ENCODE data around the gene ANXA2.
"Not testable (repeated sequence)": the region's sequence is repeated elsewhere in the genome, so short reads cannot be mapped to it uniquely, and the experiment has no call there.

Gene ANXA2

DNA sequence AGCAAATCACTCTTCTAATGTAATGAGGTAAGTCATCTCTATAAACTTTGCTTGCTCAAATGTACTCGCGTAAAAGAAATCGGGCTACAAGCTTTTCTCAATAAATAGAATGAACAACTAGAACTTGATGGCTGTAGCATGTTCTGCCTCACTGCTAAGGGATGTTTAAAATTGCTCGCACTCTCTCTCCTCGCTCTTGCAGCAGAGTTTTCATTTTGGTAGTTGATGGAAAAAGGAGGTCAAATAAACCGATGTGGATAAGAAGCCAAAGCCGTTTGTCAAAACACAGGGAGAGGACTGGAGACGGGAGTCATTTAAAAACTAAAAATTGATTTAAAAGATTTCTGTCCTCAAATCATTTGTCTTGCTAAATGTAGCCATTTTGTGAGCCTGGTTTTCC, 53.3 kb downstream of the ANXA2 start:
- TF ChIP-seq, protein P1, sequence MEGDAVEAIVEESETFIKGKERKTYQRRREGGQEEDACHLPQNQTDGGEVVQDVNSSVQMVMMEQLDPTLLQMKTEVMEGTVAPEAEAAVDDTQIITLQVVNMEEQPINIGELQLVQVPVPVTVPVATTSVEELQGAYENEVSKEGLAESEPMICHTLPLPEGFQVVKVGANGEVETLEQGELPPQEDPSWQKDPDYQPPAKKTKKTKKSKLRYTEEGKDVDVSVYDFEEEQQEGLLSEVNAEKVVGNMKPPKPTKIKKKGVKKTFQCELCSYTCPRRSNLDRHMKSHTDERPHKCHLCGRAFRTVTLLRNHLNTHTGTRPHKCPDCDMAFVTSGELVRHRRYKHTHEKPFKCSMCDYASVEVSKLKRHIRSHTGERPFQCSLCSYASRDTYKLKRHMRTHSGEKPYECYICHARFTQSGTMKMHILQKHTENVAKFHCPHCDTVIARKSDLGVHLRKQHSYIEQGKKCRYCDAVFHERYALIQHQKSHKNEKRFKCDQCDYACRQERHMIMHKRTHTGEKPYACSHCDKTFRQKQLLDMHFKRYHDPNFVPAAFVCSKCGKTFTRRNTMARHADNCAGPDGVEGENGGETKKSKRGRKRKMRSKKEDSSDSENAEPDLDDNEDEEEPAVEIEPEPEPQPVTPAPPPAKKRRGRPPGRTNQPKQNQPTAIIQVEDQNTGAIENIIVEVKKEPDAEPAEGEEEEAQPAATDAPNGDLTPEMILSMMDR (IDR thresholded peaks at IDR 0.05; ENCODE audit: borderline replicate concordance, control extremely low read depth, extremely low read depth, insufficient read depth, missing control alignments) = no peak
- DNase-seq (ENCODE audit: low spot score) = no peak
- in situ Hi-C loops (cut with MboI; ENCODE audit: low sequenced_read_pairs, unreplicated experiment) = no loop called here

DNA sequence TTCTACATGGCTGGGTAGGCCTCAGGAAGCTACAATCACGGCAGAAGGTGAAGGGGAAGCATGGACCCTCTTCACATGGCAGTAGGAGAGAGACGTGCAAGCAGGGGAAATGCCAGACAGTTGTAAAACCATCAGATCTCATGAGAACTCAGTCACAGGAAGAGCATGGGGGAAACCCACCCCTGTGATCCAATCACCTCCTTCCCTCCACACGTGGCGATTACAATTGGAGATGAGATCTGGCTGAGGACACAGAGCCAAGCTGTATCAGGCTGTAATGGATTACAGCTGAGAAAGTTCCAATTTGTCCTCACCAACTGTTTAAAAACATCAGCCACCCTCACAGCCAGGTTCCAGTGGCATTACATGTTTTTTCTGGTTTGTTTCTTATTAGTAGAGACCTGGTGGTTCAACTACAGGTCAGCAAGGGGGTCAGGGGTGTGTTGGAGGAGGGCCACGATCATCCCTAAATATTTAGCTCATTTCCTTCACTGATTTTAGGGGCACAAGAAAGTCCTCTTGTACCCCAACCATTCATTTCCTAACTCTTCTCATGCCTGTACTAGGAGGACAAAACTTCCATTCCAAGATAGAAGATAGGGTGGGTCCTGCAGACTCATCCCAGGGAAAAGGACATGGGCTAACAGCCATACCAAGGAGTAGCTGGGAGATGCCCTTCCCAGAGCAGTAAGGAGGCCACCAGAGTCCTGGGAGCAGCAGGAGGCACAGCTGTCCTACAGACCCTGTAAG, 54.4 kb downstream of the ANXA2 start:
- DNase-seq (ENCODE audit: low spot score) = no peak
- TF ChIP-seq, protein P1 (IDR thresholded peaks at IDR 0.05; ENCODE audit: borderline replicate concordance, control extremely low read depth, extremely low read depth, insufficient read depth, missing control alignments) = no peak
- in situ Hi-C loops (cut with MboI; ENCODE audit: low sequenced_read_pairs, unreplicated experiment) = no loop called here

DNA sequence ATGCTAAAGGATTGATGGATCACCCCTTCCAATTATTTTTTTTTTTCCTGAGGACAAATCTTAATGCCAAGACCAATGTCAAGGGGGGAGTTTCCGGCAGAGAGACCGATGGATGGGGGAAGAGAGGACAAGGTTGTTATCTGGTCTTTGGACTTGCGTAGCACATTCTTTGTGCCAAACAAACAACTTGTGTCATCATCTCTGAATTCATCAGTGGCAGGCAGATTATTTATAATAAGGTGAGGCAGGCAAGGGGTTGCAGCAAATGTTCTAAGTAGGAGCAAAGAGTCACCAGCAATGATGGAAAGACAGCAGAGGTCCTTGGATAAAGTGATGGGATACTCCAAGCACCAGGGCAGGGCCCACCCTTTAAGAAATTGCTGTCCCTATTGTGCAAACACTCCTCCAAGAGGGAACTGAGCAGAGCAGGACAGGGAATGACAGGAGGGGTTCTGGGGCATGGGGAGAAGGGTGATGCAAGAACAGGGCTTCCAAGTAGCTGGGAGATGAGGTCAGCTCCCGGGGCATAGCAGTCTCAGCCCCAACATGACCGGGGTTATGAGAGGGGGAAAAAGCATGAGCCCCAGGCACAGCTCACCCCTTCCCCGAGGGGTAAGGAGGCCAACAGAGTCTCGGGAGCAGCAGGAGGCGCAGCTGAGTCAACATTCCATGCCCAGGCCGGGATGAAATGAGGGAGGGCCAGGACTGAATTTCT, 57.4 kb downstream of the ANXA2 start:
- in situ Hi-C loops (cut with MboI; ENCODE audit: low sequenced_read_pairs, unreplicated experiment) = no loop called here
- no peak for DNase-seq (ENCODE audit: low spot score)
- TF ChIP-seq, protein P1 (IDR thresholded peaks at IDR 0.05; ENCODE audit: borderline replicate concordance, control extremely low read depth, extremely low read depth, insufficient read depth, missing control alignments) = no peak

DNA sequence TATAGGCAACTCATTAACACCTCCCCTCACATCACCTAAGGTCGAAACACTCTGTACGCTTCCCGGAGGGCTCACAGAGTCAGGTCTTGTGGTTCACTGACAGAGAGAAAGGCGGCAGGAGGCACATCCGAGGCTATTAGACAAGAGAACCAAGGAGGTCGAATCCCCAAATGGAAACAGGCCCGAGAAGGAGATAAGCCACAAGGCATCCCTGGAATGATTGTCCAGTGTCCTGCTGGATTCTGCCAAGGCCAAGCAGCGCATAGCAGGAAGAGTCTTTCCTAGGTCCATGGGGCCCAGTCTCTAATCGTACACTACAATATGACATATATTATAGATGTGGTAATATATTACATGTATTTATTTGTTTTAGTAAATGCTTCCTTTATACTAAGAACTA, 58.5 kb downstream of the ANXA2 start:
- in situ Hi-C loops (cut with MboI; ENCODE audit: low sequenced_read_pairs, unreplicated experiment) = no loop called here
- TF ChIP-seq, protein P1 (IDR thresholded peaks at IDR 0.05; ENCODE audit: borderline replicate concordance, control extremely low read depth, extremely low read depth, insufficient read depth, missing control alignments) = no peak
- no peak for DNase-seq (ENCODE audit: low spot score)

DNA sequence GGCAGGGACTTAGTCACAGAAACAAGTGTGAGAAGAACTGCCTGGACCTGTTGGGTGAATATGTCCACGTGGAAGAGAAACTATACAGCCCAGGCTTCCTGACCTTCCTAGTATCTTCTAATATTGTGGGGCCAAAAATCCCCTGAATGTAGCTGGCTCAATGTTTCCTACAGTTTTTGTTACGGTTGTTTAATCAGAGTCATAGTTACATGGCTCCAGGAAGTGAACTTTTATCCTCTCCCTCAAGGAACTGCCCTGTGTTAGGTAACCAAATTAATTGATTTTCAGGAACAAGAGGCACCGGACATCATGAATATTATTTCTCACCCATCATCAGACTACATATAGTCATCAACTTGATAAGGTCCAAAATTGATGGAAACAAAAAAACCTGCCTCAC, 59.0 kb downstream of the ANXA2 start:
- no peak for DNase-seq (ENCODE audit: low spot score)
- TF ChIP-seq, protein P1 (IDR thresholded peaks at IDR 0.05; ENCODE audit: borderline replicate concordance, control extremely low read depth, extremely low read depth, insufficient read depth, missing control alignments) = no peak
- in situ Hi-C loops (cut with MboI; ENCODE audit: low sequenced_read_pairs, unreplicated experiment) = no loop called here

DNA sequence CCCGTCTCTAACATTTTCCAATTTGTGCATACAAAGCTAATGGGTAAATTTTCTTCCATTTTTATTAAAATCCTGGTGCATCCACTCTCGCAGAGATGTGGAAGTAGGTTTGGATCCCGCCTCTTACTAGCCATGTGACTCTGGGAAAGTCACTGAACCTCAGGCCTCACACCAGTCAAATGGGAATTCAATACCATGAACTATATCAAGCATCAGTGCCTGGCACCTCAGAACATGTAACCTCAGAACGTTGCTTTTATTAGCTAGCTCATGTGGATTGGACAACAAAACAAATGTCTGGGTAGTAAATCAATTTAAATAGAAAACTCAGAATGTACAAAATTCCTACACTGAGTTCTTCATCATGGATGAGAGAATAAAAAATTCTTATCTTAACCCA, 60.7 kb downstream of the ANXA2 start:
- TF ChIP-seq, protein P1 (IDR thresholded peaks at IDR 0.05; ENCODE audit: borderline replicate concordance, control extremely low read depth, extremely low read depth, insufficient read depth, missing control alignments) = no peak
- DNase-seq (ENCODE audit: low spot score) = no peak
- in situ Hi-C loops (cut with MboI; ENCODE audit: low sequenced_read_pairs, unreplicated experiment) = no loop called here

DNA sequence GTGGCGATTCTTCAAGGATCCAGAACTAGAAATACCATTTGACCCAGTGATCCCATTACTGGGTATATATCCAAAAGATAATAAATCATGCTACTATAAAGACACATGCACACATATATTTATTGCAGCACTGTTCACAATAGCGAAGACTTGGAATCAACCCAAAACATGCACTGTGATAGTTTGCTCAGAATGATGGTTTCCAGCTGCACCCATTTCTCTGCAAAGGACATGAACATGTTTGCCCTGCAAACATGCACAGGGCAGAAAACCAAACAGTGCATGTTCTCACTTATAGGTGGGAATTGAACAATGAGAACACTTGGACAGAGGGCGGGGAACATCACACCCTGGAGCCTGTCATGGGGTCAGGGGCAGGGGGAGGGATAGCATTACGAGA, 62.5 kb downstream of the ANXA2 start:
- in situ Hi-C loops (cut with MboI; ENCODE audit: low sequenced_read_pairs, unreplicated experiment); DNase-seq (ENCODE audit: low spot score): not testable (repeated sequence)

Measured in GM13976 (cell line).